ENCODE data around the gene SH3BGRL2. TPM values are rescaled to one million over a fixed set of nuclear protein-coding genes. Genes with fewer than 3 reads are reported as not detected.

The SH3BGRL2 gene
- total and polyA plus RNA-seq, 2 of the 8 experiments (the other 6 are each of a cell fraction or from before 2014, with no cell fraction given): 6.0 to 20.3 TPM

GRCh38 chr6:79694623-79695343 is 63.7 kb downstream of the SH3BGRL2 start (continued):
- TF ChIP-seq HDAC2 (IDR thresholded peaks at IDR 0.05; ENCODE audit: borderline replicate concordance in 1 of 2, low read depth in 2 of 2, low read length in 2 of 2) (no peak), EP300 (IDR thresholded peaks at IDR 0.05; ENCODE audit: borderline replicate concordance in 1 of 2, low read depth in 2 of 2, low read length in 2 of 2) (no peak), CTCF (IDR thresholded peaks at IDR 0.05; ENCODE audit: control extremely low read depth in 1 of 3, insufficient read depth in 1 of 3, low read depth in 1 of 3, low read length in 3 of 3) (peak; percentile 52 to 77 (median 71))

Measured in H1 (cell line).